GM12878 (cell line): ENCODE data around the gene BCL2. TPM values are rescaled to one million over a fixed set of nuclear protein-coding genes. Genes with fewer than 3 reads are reported as not detected.
A peak's percentile ranks its signal among the peaks of the same experiment; 100 is the strongest.

Experiments
- BHLHE40 ChIP-seq, 2 experiments: fragments of 450-650 bp in 1 of 2; IDR thresholded peaks; 2 replicates each; pipeline ENCODE4 v1.6.1; 2011 to 2017; ENCODE audit warnings: low read depth in 2 of 2, borderline replicate concordance in 1 of 2, improper control_type of control experiment in 1 of 2, low read length in 1 of 2, mild to moderate bottlenecking in 1 of 2
- BMI1 ChIP-seq: fragments of 450-650 bp; IDR thresholded peaks from 2 replicates; pipeline ENCODE4 v1.6.1; 2016; ENCODE audit warnings: mild to moderate bottlenecking, moderate library complexity, borderline replicate concordance
- JUNB ChIP-seq: IDR thresholded peaks from 2 replicates; pipeline ENCODE4 v1.6.1; 2016; ENCODE audit warnings: antibody characterized with exemption, mild to moderate bottlenecking
- JUND ChIP-seq: IDR thresholded peaks from 2 replicates; pipeline ENCODE4 v1.6.1; 2012; ENCODE audit warnings: low read depth, mild to moderate bottlenecking, low read length, improper control_type of control experiment, moderate library complexity
- KLF5 ChIP-seq: fragments of 450-650 bp; IDR thresholded peaks from 2 replicates; pipeline ENCODE4 v1.6.1; 2014; ENCODE audit warnings: mild to moderate bottlenecking; ENCODE audit not compliant: partially characterized antibody
- MYC ChIP-seq: IDR thresholded peaks from 2 replicates; pipeline ENCODE4 v1.6.1; 2011; ENCODE audit warnings: mild to moderate bottlenecking, low read length, moderate library complexity, inconsistent platforms; ENCODE audit not compliant: insufficient read depth, insufficient replicate concordance, insufficient read length, severe bottlenecking
- NBN ChIP-seq: fragments of 450-650 bp; IDR thresholded peaks from 2 replicates; pipeline ENCODE4 v1.6.1; 2016
- NR2F1 ChIP-seq: fragments of 450-650 bp; conservative IDR thresholded peaks from 2 replicates; pipeline ENCODE4 v1.6.1; 2017; ENCODE audit warnings: mild to moderate bottlenecking
- PAX8 ChIP-seq: fragments of 450-650 bp; IDR thresholded peaks from 2 replicates; pipeline ENCODE4 v1.6.1; 2017; ENCODE audit warnings: mild to moderate bottlenecking, moderate library complexity
- PML ChIP-seq: IDR thresholded peaks from 2 replicates; pipeline ENCODE4 v1.6.1; 2012; ENCODE audit warnings: low read length, inconsistent platforms
- RAD21 ChIP-seq: IDR thresholded peaks from 2 replicates; pipeline ENCODE4 v1.6.1; 2011; ENCODE audit warnings: mild to moderate bottlenecking, low read depth, low read length, moderate library complexity; ENCODE audit not compliant: insufficient read depth
- RCOR1 ChIP-seq: conservative IDR thresholded peaks from 2 replicates; pipeline ENCODE4 v1.6.1; 2012; ENCODE audit warnings: low read depth, low read length, improper control_type of control experiment
- SMAD1 ChIP-seq: fragments of 450-650 bp; IDR thresholded peaks from 2 replicates; pipeline ENCODE4 v1.6.1; 2018; ENCODE audit warnings: mild to moderate bottlenecking, low read depth; ENCODE audit not compliant: partially characterized antibody
- SMC3 ChIP-seq: IDR thresholded peaks from 2 replicates; pipeline ENCODE4 v1.6.1; 2011; ENCODE audit warnings: low read length, improper control_type of control experiment, borderline replicate concordance
- SP1 ChIP-seq: IDR thresholded peaks from one replicate; pipeline ENCODE4 v1.6.1; 2011; ENCODE audit warnings: low read depth, low read length
- STAT1 ChIP-seq: fragments of 450-650 bp; conservative IDR thresholded peaks from 2 replicates; pipeline ENCODE4 v1.6.1; 2014; ENCODE audit warnings: antibody characterized with exemption, mild to moderate bottlenecking
- TCF12 ChIP-seq: IDR thresholded peaks from 2 replicates; pipeline ENCODE4 v1.6.1; 2011; ENCODE audit warnings: low read depth, mild to moderate bottlenecking, low read length
- ZNF207 ChIP-seq: fragments of 450-650 bp; IDR thresholded peaks from 2 replicates; pipeline ENCODE4 v1.6.1; 2014; ENCODE audit warnings: antibody characterized with exemption, mild to moderate bottlenecking, borderline replicate concordance
- ZNF217 ChIP-seq: fragments of 450-650 bp; IDR thresholded peaks from 2 replicates; pipeline ENCODE4 v1.6.1; 2017; ENCODE audit warnings: antibody characterized with exemption, mild to moderate bottlenecking
- polyA plus RNA-seq, 11 experiments: library from polyadenylated mRNA; depleted of rRNA in 4 of 11; unstranded in 6 of 11; stranded (reverse) in 5 of 11; fragments of >200 nt; fragmentation: Nextera tagmentation in 4 of 11; fragmentation: Illumina TruSeq in 1 of 11; extraction: Ambion mirVana in 4 of 11; extraction: Trizol in 1 of 11; gene quantifications; 1 replicate in 1 of 11; 2 replicates in 10 of 11; pipeline versions ENCODE4 v1.2.1 to v1.2.3, GENCODE V29; 2011 to 2016; ENCODE audit warnings: inconsistent platforms in 2 of 11, missing spikeins in 2 of 11, low read depth in 1 of 11
- total RNA-seq, 4 experiments: library from RNA; depleted of rRNA in 3 of 4; stranded (reverse); fragments of >200 nt in 3 of 4; fragmentation: Illumina TruSeq in 1 of 4; extraction: Trizol in 1 of 4; gene quantifications; 2 replicates each; pipeline versions ENCODE4 v1.2.1 to v1.2.3, GENCODE V29; 2013 to 2021
- TF ChIP-seq, protein P1 (sequence below): IDR thresholded peaks from 2 replicates; pipeline ENCODE4 v1.6.1; 2012; ENCODE audit warnings: mild to moderate bottlenecking, low read depth, low read length
- TF ChIP-seq, protein P2 (sequence below): IDR thresholded peaks from 2 replicates; pipeline ENCODE4 v1.6.1; 2011; ENCODE audit warnings: borderline replicate concordance, low read depth, mild to moderate bottlenecking, moderate library complexity, low read length; ENCODE audit not compliant: insufficient read depth, poor library complexity, severe bottlenecking
- TF ChIP-seq, protein P3 (sequence below): IDR thresholded peaks from 2 replicates; pipeline ENCODE4 v1.6.1; 2012; ENCODE audit warnings: low read depth, low read length, improper control_type of control experiment

Gene BCL2
- total and polyA plus RNA-seq, 10 of the 15 experiments (the other 5 are each of a cell fraction or from before 2014, with no cell fraction given): 4.1 to 47.8 (median 19.3) TPM

DNA sequence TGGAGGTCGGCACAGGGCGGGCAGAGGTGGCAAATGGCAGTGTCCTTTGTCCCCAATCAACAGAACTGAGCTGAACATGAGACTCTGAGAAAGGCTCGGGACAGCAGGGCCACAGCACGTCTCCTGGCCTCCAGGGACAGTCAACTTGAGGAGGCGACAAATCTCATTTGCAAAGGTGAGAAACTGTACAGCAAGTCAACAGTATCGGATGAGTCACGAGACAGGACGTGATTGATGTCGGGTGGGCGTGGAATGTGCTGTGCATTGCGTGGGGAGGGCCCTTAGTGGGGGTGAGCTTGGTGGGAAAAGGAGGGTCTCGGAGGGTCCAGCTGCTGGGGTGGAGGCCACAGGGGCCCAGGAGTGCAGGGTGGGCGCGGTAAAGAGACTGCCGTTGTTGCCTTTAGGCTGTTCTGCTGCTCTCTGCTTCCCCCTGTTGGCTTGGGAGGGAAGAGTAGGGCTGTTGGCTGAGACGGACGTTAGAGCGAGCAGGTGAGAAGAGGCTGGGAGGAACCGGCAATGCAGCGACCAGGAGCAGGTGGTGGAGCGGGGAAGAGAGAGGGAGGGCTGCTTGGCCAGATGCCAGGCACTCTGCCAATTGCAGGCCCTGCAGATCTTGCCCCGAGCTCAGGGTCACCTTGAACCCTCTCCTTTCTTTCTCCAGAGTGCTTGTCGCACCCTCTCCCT is 164.3 kb downstream of the BCL2 start (continued):
- TF ChIP-seq, protein P1, sequence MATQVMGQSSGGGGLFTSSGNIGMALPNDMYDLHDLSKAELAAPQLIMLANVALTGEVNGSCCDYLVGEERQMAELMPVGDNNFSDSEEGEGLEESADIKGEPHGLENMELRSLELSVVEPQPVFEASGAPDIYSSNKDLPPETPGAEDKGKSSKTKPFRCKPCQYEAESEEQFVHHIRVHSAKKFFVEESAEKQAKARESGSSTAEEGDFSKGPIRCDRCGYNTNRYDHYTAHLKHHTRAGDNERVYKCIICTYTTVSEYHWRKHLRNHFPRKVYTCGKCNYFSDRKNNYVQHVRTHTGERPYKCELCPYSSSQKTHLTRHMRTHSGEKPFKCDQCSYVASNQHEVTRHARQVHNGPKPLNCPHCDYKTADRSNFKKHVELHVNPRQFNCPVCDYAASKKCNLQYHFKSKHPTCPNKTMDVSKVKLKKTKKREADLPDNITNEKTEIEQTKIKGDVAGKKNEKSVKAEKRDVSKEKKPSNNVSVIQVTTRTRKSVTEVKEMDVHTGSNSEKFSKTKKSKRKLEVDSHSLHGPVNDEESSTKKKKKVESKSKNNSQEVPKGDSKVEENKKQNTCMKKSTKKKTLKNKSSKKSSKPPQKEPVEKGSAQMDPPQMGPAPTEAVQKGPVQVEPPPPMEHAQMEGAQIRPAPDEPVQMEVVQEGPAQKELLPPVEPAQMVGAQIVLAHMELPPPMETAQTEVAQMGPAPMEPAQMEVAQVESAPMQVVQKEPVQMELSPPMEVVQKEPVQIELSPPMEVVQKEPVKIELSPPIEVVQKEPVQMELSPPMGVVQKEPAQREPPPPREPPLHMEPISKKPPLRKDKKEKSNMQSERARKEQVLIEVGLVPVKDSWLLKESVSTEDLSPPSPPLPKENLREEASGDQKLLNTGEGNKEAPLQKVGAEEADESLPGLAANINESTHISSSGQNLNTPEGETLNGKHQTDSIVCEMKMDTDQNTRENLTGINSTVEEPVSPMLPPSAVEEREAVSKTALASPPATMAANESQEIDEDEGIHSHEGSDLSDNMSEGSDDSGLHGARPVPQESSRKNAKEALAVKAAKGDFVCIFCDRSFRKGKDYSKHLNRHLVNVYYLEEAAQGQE: no peak
- TF ChIP-seq KLF5 (no peak), RAD21 (peak; percentile 78), PML (no peak), ZNF217 (no peak), BMI1 (no peak), TCF12 (peak; percentile 93), SMAD1 (peak; percentile 96), STAT1 (0 out of 2 replicates have a peak, but pooled peaks have one; percentile 36), PAX8 (no peak), ZNF207 (peak; percentile 85; the same call in 1 of the 2 replicates), MYC (peak; percentile 37), BHLHE40 (IDR thresholded peaks at IDR 0.05; ENCODE audit: borderline replicate concordance in 1 of 2, low read depth in 2 of 2, low read length in 1 of 2) (peak in 1 of 2 experiments; percentile 98; a peak in 2 of 4 replicates), JUND (no peak), RCOR1 (0 out of 2 replicates have a peak, but pooled peaks have one; percentile 27), NR2F1 (no peak), SMC3 (peak; percentile 70; the same call in 1 of the 2 replicates), NBN (peak; percentile 100), SP1 (peak; percentile 23), JUNB (no peak; the same call in 1 of the 2 replicates)
- TF ChIP-seq, protein P2, sequence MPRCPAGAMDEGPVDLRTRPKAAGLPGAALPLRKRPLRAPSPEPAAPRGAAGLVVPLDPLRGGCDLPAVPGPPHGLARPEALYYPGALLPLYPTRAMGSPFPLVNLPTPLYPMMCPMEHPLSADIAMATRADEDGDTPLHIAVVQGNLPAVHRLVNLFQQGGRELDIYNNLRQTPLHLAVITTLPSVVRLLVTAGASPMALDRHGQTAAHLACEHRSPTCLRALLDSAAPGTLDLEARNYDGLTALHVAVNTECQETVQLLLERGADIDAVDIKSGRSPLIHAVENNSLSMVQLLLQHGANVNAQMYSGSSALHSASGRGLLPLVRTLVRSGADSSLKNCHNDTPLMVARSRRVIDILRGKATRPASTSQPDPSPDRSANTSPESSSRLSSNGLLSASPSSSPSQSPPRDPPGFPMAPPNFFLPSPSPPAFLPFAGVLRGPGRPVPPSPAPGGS: peak; percentile 90
- TF ChIP-seq, protein P3, sequence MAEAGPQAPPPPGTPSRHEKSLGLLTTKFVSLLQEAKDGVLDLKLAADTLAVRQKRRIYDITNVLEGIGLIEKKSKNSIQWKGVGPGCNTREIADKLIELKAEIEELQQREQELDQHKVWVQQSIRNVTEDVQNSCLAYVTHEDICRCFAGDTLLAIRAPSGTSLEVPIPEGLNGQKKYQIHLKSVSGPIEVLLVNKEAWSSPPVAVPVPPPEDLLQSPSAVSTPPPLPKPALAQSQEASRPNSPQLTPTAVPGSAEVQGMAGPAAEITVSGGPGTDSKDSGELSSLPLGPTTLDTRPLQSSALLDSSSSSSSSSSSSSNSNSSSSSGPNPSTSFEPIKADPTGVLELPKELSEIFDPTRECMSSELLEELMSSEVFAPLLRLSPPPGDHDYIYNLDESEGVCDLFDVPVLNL: no peak
